Osteoblast (primary cell): Measurements from ENCODE around the gene SLC9A9. TPM values are rescaled to one million over a fixed set of nuclear protein-coding genes. Genes with fewer than 3 reads are reported as not detected.

Experiments used
- DNase-seq: peaks from one replicate; pipeline ENCODE4 v3.0.0; 2011; ENCODE audit warnings: low spot score, mixed read lengths; ENCODE audit not compliant: insufficient read length; ENCODE audit errors: missing footprints
- H2AFZ ChIP-seq: 2 replicates; pipeline ENCODE4 v1.6.0; 2011; ENCODE audit warnings: mild to moderate bottlenecking, low read length
- H3K27ac ChIP-seq: 2 replicates; pipeline ENCODE4 v1.5.1; 2011; ENCODE audit warnings: mild to moderate bottlenecking, low read depth, low read length, moderate library complexity
- H3K27me3 ChIP-seq: 2 replicates; pipeline ENCODE4 v1.6.0; 2012; ENCODE audit warnings: mild to moderate bottlenecking, control low read depth, inconsistent platforms, low read length, moderate library complexity; ENCODE audit not compliant: insufficient read depth
- H3K36me3 ChIP-seq: 2 replicates; pipeline ENCODE4 v1.5.1; 2011; ENCODE audit warnings: mild to moderate bottlenecking, low read length, control low read depth, moderate library complexity; ENCODE audit not compliant: insufficient read depth
- H3K4me1 ChIP-seq: 2 replicates; pipeline ENCODE4 v1.5.1; 2011; ENCODE audit warnings: mild to moderate bottlenecking, low read length, control low read depth, moderate library complexity; ENCODE audit not compliant: insufficient read depth
- H3K4me2 ChIP-seq: 2 replicates; pipeline ENCODE4 v1.6.0; 2011; ENCODE audit warnings: mild to moderate bottlenecking, low read length; ENCODE audit not compliant: insufficient read depth
- H3K4me3 ChIP-seq: fragments of 200-600 bp; sonication (generic); 3 replicates; pipeline ENCODE4 v1.5.1; 2012; ENCODE audit warnings: mild to moderate bottlenecking, low read length, inconsistent platforms; ENCODE audit not compliant: insufficient read depth
- H3K79me2 ChIP-seq: 2 replicates; pipeline ENCODE4 v1.6.0; 2012; ENCODE audit warnings: mild to moderate bottlenecking, low read length, control low read depth, inconsistent platforms; ENCODE audit not compliant: insufficient read depth
- H3K9me3 ChIP-seq: 2 replicates; pipeline ENCODE4 v1.5.1; 2011; ENCODE audit warnings: low read depth, low read length, control low read depth
- H4K20me1 ChIP-seq: 2 replicates; pipeline ENCODE4 v1.6.0; 2012; ENCODE audit warnings: mild to moderate bottlenecking, low read length, control low read depth; ENCODE audit not compliant: insufficient read depth
- CTCF ChIP-seq: IDR thresholded peaks from 2 replicates; pipeline ENCODE4 v1.5.1; 2011; ENCODE audit warnings: mild to moderate bottlenecking, low read depth, low read length, moderate library complexity; ENCODE audit errors: extremely low read depth
- total RNA-seq: library from RNA; depleted of rRNA; stranded (reverse); fragments of >200 nt; gene quantifications from 2 replicates; pipeline ENCODE4 v1.2.3, GENCODE V29; 2012

The SLC9A9 gene
- total RNA-seq, 1 donor, result 6.5 TPM

- TF ChIP-seq CTCF, result no peak
- Histone ChIP-seq H3K9me3 (no peaks in the 10 kb centered on the region), H4K20me1 (no peaks in the 10 kb centered on the region), H3K27me3 (no peaks in the 10 kb centered on the region), H3K27ac (no peak overlapping the region), H3K79me2 (no peaks in the 10 kb centered on the region), H2AFZ (no peak overlapping the region), H3K36me3 (no peaks in the 10 kb centered on the region), H3K4me2 (no peak overlapping the region), H3K4me1 (no peaks in the 10 kb centered on the region), H3K4me3 (no peak overlapping the region)
- DNase-seq, result no peak
These were observed 229.0 kb downstream of the SLC9A9 start for GRCh38 chr3:143619231-143619630.

GRCh38 chr3:143617050-143617449 is 231.2 kb downstream of the SLC9A9 start:
- H3K4me3 ChIP-seq, result no peak overlapping the region

GRCh38 chr3:143613226-143613625 is 235.0 kb downstream of the SLC9A9 start:
- TF ChIP-seq CTCF, result no peak
- Histone ChIP-seq H3K36me3 (no peaks in the 10 kb centered on the region), H2AFZ (no peak overlapping the region), H3K9me3 (no peaks in the 10 kb centered on the region), H3K4me1 (no peaks in the 10 kb centered on the region), H3K4me3 (no peak overlapping the region), H3K27me3 (no peaks in the 10 kb centered on the region), H4K20me1 (no peaks in the 10 kb centered on the region), H3K79me2 (no peaks in the 10 kb centered on the region), H3K27ac (no peak overlapping the region), H3K4me2 (no peak overlapping the region)
- no peak for DNase-seq

More at GRCh38 chr3:143617050-143617449, 231.2 kb downstream of the SLC9A9 start:
- Histone ChIP-seq H3K27ac (no peak overlapping the region), H3K27me3 (no peaks in the 10 kb centered on the region), H3K36me3 (no peaks in the 10 kb centered on the region), H2AFZ (no peak overlapping the region), H3K9me3 (no peaks in the 10 kb centered on the region), H3K79me2 (no peaks in the 10 kb centered on the region), H3K4me2 (no peak overlapping the region), H4K20me1 (no peaks in the 10 kb centered on the region), H3K4me1 (no peaks in the 10 kb centered on the region)
- TF ChIP-seq CTCF, result no peak
- DNase-seq, result no peak

GRCh38 chr3:143612541-143612940 is 235.7 kb downstream of the SLC9A9 start:
- Histone ChIP-seq H3K4me2 (no peak overlapping the region), H3K4me1 (no peaks in the 10 kb centered on the region), H3K27ac (no peak overlapping the region), H3K4me3 (no peak overlapping the region), H2AFZ (no peak overlapping the region), H3K9me3 (no peaks in the 10 kb centered on the region), H3K27me3 (no peaks in the 10 kb centered on the region), H3K79me2 (no peaks in the 10 kb centered on the region), H3K36me3 (no peaks in the 10 kb centered on the region), H4K20me1 (no peaks in the 10 kb centered on the region)
- DNase-seq, result no peak
- no peak for TF ChIP-seq CTCF
